Fibroblast of the aortic adventitia (primary cell): ENCODE results near the gene METTL8. TPM values are rescaled to one million over a fixed set of nuclear protein-coding genes. Genes with fewer than 3 reads are reported as not detected.
A peak's percentile ranks its signal among the peaks of the same experiment; 100 is the strongest.

Experiments used
- DNase-seq: peaks from one replicate; pipeline ENCODE4 v3.0.0-alpha.2; 2010; ENCODE audit warnings: low read depth
- H3K4me3 ChIP-seq: 2 replicates; pipeline ENCODE4 v1.5.1; 2011; ENCODE audit warnings: low read depth, mild to moderate bottlenecking, control low read depth, low read length, moderate library complexity
- CTCF ChIP-seq: IDR thresholded peaks from 2 replicates; pipeline ENCODE4 v1.5.1; 2011; ENCODE audit warnings: mild to moderate bottlenecking, low read length, control low read depth, inconsistent platforms; ENCODE audit not compliant: insufficient read depth
- total RNA-seq: library from RNA; depleted of rRNA; stranded (reverse); fragments of >200 nt; gene quantifications from 2 replicates; pipeline ENCODE4 v1.2.3, GENCODE V29; 2012; ENCODE audit warnings: low replicate concordance

Gene METTL8
- total RNA-seq, 1 donor, result 34.6 TPM

- H3K4me3 ChIP-seq, result no peak overlapping the region
- no peak for DNase-seq
- TF ChIP-seq CTCF, result no peak
Observed at GRCh38 chr2:171289316-171289715, 144.5 kb downstream of the METTL8 start.

GRCh38 chr2:171287611-171288010 is 146.2 kb downstream of the METTL8 start:
- H3K4me3 ChIP-seq, result no peak overlapping the region
- TF ChIP-seq CTCF, result no peak
- DNase-seq, result peak; percentile 22

- TF ChIP-seq CTCF, result no peak
- no peak overlapping the region for H3K4me3 ChIP-seq
- peak; percentile 41 for DNase-seq
Observed at GRCh38 chr2:171287036-171287571, 146.7 kb downstream of the METTL8 start.

- no peak for DNase-seq
- TF ChIP-seq CTCF, result no peak
Observed at GRCh38 chr2:171281110-171281509, 152.7 kb downstream of the METTL8 start.

GRCh38 chr2:171279983-171280790 is 153.6 kb downstream of the METTL8 start:
- no peak overlapping the region for H3K4me3 ChIP-seq
- DNase-seq, result no peak
- TF ChIP-seq CTCF, result no peak

More at GRCh38 chr2:171281110-171281509, 152.7 kb downstream of the METTL8 start:
- H3K4me3 ChIP-seq, result no peak overlapping the region

- DNase-seq, result no peak
- no peak overlapping the region for H3K4me3 ChIP-seq
- no peak for TF ChIP-seq CTCF
Observed at GRCh38 chr2:171274757-171275156, 159.0 kb downstream of the METTL8 start.
